Measurements from ENCODE around the gene CCNJL.
"Not testable (repeated sequence)": the region's sequence is repeated elsewhere in the genome, so short reads cannot be mapped to it uniquely, and the experiment has no call there.

Gene CCNJL, protein sequence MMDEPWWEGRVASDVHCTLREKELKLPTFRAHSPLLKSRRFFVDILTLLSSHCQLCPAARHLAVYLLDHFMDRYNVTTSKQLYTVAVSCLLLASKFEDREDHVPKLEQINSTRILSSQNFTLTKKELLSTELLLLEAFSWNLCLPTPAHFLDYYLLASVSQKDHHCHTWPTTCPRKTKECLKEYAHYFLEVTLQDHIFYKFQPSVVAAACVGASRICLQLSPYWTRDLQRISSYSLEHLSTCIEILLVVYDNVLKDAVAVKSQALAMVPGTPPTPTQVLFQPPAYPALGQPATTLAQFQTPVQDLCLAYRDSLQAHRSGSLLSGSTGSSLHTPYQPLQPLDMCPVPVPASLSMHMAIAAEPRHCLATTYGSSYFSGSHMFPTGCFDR

DNA sequence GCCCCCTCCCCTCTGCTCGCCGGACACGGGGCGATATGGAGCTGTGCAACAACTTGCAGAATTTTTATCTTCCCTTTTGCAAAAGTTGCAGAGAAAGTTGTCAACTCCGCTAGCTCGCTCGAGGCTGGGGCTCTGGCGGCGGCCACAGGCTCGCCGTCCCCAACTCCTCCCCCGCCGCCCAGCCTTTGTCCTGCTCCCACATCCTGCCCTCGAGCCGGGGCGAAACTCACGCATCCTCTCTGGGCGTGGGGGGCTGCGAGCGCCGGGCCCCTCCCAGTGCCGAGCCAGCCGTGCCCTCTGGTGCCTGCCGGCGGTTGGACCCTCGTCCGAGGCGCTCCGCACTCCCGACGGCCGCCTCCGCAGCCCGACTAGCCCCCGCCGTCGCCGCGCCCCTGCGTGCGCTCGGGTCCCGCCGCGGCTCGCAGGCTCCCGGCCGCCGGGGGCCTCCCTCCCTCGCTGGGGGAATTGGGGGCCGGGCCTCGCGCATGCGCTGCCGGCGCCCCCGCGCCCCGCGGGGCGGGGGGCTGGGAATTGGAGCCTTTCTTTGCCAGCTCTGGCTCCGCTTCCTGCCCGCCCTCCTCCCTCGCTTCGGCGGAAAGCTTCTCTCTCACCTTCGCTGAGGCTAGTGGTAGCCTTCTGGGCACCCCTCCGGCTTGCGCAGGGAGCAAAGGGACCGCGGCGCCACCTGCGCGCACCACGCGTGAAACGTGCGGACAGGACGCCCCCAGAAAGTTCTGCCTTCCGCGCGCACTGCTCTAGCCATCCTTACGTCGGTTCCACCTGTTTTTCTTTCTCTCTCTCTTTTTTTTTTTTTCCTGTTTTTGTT is at the start of gene CCNJL:
CCNJL (minus strand) TSS at position 431 of the 826 bp plus-strand sequence. CDS start 641 bp downstream, outside the sequence.
- peak; percentile 79 for DNase-seq

DNA sequence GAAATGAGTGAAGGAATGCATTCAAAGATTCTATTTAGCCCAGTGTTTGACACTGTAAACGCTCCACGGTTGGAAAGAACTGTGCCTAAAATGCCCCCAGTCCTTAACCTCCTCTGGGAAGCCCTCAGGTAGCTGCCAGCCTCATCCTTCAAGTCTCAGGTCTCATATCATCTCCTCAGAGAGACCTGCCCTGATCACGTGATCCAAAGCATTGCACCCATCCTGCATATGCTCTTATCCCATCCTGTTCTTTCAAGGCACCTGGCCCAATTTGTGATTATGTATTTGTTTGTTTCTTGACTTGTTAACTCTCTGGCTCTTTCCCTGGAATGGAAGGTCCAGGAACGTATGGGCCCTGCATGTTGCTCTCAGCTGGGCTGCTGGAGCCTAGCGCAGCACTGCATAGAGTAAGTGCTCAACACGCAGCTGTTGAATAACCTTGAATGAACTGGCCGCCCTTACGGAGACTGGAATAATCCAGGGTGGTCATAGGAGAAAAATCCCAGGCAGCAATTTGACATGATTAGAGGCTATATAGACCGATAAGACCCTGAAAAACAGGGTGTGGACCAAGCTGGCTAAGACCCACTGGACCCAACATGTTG is 49.4 kb upstream of the CCNJL start:
- DNase-seq = no peak

DNA sequence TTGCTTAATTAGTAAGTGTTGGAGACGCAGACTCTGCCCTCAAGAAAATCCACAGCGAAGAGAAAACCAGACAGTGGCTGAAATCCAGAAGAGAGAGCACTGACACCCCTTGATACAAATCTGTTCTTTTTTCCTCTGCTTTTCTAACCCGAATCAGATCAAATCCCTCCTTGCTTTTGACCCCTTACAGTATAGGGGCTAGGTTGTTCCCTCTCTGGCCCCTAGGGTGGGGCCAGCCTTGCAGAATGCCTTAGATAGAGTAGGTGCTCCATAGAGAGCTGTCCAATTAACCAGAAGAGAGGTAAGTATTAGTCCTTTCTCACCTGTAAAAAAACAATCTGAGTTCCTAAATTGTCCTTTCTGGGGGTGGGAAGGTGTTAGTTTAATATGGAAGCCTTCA is 47.9 kb upstream of the CCNJL start:
- DNase-seq = no peak

DNA sequence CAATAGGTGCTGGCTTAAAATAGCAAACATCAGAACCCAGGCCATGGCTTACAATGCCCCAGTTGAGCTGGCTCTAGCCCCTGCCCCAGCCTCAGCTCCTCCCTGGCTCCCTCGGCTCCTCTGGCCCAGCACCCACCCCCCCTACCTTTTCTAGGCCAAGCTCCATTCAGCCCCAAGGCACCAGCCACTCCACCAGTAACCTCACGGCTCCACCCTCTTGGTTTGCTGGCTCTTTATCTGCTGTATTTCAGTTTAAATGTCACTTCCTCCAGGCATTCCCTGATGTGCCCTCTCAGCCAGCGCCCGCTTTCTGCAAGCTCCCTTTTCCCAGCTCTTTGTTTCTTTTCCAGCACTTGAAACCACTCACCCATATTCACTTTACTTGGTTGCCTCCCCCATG is 47.5 kb upstream of the CCNJL start:
- DNase-seq = no peak

DNA sequence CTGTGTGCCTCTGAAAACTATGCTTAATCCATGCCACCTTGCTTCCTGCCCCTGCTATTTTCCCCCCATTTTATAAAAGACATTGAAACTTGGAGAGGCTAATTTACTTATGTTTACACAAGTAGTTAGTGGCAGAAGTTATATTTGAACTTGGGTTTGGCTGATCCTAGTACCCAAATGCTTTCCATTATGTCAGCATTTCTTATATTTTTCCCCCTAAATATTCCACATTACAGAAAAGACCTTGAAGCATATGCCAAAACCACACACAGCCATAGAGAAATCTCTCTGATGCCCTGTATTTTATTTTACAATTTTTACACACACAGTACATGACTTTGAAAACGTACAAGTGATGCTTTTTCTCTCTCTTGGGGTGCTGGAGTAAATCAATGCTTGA is 46.9 kb upstream of the CCNJL start:
- DNase-seq = no peak

DNA sequence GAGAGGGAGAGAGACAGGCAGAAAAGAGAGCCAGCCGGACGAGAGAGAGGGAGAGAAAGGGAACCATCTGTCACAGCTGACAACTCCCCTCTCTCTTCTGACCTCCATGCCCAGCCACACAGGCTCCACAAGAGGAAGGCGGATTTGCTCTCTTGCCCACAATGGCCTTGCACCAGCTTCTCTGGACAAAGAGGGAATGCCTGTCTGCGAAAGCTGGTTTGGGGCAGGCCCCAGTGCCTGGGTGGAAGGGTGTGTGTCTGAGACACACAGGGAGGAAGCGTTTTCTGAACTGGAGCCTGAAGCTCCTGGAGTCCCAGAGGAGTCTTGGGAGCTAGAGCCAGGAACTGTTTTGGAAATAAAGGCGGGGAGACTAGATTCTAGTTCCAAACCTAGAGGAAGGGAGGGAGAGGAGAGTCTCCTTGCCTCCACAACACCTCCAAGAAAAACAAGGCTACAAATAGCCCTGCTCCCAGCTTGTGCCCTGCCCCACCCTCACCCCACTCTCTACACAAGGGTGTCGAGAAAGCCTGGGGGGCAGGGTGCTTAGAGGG is 45.6 kb upstream of the CCNJL start:
- DNase-seq = no peak

GRCh38 chr5:160357394-160357793 is 45.0 kb upstream of the CCNJL start:
- no peak for DNase-seq

DNA sequence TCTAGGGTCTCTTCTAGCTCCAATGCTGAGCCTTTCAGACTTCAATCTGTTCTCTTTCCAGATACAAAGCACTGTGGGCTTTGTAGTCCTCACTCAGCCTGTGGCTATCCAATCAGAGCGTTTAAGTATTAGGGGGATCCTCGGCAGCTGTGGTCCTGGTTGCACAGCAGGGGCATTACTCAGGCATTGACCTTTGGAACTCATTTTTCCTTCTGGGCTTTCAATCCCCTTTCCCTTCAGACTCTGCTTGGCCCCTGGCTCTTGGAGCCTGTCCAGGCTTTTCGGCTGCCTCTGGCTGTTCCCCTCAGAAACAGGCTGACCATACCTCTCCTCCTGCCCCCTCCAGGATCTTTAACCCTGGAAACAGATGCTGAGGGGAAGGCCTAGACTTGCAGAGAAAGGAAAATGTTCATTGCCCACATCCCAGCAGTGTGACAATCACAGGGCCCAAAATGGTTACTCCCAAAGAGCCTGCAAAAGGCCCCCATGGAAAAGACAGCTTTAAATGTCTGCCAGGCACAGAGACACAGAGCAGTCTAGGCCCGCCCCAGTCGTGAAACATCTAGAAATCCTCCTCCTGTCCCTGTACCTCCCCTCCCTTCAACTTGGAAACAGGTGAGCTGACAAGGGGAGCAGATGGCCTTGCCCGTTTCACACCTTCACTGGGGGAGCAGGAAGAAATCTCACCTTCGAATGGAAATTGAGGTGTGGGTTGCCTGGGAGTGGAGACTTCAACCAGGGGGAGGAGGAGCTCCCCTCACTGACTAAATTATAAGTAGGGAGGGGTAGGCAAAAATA is 44.4 kb upstream of the CCNJL start:
- DNase-seq = no peak

DNA sequence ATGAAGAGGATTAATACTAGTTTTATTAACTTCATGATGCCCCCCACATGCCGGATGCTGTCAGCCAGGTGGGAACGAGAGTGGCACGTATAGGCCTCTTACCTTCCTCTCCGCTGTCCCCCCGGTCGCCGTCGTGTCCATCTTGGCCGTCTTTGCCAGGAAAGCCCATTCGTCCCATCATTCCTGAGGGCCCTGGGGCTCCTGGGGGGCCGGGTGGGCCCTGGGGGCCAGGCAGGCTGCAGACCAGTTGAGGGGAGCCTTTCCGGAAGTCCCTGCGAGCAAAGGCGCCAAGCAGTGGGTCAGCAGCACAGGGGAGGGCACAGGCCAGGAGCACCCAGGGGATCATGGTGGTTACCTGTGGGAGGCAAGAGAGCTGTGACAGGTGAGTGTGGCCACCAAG is 42.3 kb upstream of the CCNJL start:
- no peak for DNase-seq

GRCh38 chr5:160353379-160353778 is 41.0 kb upstream of the CCNJL start:
- DNase-seq = no peak

DNA sequence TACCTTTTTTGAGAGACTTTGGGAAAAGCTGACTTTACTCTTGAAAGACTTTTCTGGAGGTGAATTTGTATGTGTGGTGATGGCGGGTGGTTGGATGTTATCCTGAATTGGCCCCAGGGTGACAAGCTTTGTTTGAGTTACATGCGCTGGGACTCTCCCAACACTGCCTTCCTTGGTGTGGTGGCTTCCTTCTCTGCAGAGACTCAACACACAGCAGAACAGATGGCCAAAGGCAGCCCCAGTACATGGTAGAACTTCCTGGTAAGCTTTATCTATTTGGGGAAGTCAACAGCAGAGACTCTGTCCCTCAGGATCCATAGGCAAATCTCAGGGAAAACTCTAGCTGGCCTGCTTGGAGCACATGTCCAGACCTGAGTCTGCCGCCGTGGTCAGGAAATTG is 39.9 kb upstream of the CCNJL start:
- DNase-seq = no peak

- no peak for DNase-seq
Observed at GRCh38 chr5:160349935-160350303, 37.6 kb upstream of the CCNJL start.

- no peak for DNase-seq
Observed at GRCh38 chr5:160349249-160349934, 37.0 kb upstream of the CCNJL start.

DNA sequence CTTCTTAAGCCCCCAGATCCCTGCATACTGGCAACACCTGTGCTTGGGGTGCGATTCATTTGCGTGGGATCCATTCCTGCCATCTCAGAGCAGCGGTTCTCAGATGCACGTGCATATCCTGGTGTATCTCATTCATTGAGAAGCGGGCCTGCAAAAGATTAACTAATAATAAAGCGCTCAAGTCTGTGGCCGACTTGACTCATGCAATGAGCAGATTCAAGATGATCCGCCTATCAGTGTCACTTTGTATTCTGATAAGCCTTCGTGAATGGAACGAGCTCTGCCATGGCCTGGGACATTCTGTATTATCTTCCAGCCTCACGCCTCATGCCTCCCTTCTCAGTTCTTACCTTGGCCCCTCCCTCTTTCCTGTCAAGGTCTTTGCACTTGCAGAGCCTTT is 35.7 kb upstream of the CCNJL start:
- DNase-seq = no peak

GRCh38 chr5:160347448-160347847 is 35.1 kb upstream of the CCNJL start:
- no peak for DNase-seq

GRCh38 chr5:160342413-160342941 is 30.1 kb upstream of the CCNJL start:
- DNase-seq = no peak

GRCh38 chr5:160341309-160341870 is 29.0 kb upstream of the CCNJL start:
- no peak for DNase-seq

DNA sequence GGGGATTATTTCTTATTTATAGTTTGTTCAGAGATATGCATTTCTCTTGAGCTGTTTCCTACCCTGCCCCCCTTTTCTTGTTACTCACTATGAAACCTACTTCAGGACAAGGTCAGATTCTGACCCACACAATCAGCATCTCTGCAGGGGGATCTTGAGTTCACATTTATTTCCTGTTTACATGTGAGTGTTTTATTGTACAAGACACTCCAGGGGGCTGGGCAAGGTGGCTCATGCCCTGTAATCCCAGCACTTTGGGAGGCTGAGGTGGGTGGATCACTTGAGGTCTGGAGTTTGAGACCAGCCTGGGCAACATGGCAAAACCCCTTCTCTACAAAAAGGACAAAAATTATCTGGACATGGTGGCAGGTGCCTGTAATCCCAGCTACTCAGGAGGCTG is 28.1 kb upstream of the CCNJL start:
- not testable (repeated sequence) for DNase-seq

- no peak for DNase-seq
Observed at GRCh38 chr5:160339406-160340130, 27.2 kb upstream of the CCNJL start.

GRCh38 chr5:160334716-160335115 is 22.4 kb upstream of the CCNJL start:
- DNase-seq = not testable (repeated sequence)

DNA sequence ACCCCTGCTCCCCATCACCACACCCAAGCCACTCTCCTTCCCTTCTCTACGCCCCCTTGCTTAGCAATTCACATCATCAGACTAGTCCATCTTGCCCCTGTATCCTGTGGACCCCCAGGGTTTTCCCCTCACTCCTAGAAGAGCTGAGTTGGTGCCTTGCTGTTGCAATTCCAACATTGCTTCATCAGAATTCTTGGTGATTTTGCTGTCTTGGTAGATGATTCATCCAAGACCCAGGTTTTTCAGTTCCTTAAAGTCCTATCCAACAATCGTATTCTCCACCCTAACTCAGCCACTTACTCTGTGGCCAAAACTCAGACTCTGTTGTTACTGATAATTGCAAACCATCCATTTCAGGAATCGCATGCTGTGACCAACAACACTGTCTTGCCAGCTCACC is 21.4 kb upstream of the CCNJL start:
- no peak for DNase-seq

All from NCI-H345 (cell line).